HG02981 (cell line): ENCODE measurements around the gene PSMD2.

Experiments
- ATAC-seq: cut with Tn5 transposase; IDR thresholded peaks from one replicate; pipeline ENCODE4 v1.9.1; 2021; ENCODE audit warnings: mild to moderate bottlenecking, moderate library complexity; ENCODE audit not compliant: unreplicated experiment

PSMD2 gene

GRCh38 chr3:184277366-184277765 is 21.7 kb upstream of the PSMD2 start:
- ATAC-seq, result no peak

GRCh38 chr3:184282941-184283340 is 16.1 kb upstream of the PSMD2 start:
- no peak for ATAC-seq

DNA sequence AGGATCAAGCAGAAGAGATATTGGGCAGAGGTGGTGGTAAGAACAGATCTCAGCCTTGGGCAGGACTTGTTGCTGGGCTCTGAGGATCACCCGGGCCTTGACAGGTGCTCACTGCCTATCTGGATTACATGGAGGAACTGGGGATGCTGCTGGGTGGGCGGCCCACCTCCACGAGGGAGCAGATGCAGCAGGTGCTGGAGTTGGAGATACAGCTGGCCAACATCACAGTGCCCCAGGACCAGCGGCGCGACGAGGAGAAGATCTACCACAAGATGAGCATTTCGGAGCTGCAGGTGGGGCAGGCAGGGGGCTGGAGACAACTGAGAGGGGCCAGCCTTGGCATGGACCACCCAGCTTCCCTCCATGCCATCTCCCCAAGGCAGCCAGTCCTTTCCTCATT is 15.4 kb upstream of the PSMD2 start:
- ATAC-seq, result no peak

- ATAC-seq, result no peak
Measured at GRCh38 chr3:184284696-184285095, 14.3 kb upstream of the PSMD2 start.

GRCh38 chr3:184289426-184289938 is 9.6 kb upstream of the PSMD2 start:
- no peak for ATAC-seq

DNA sequence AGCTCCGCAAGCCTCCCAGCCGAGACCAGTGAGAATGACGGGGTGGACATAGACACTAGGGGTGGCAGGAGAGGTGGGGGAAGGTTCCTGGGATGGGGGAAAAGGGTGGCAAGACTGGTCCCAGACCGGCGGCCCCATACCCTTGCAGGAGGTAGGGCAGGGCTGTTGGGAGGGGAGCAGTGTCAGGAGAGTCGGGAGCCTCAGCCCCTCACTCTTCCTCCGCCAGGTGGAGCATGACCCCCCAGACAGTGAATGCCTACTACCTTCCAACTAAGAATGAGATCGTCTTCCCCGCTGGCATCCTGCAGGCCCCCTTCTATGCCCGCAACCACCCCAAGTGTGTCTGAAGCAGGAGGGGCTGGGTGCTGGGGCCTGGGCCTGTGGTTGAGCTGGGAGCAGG is 8.7 kb upstream of the PSMD2 start:
- ATAC-seq, result no peak

GRCh38 chr3:184291044-184291737 is 7.8 kb upstream of the PSMD2 start:
- no peak for ATAC-seq

- no peak for ATAC-seq
Measured at GRCh38 chr3:184291738-184292445, 7.1 kb upstream of the PSMD2 start.

DNA sequence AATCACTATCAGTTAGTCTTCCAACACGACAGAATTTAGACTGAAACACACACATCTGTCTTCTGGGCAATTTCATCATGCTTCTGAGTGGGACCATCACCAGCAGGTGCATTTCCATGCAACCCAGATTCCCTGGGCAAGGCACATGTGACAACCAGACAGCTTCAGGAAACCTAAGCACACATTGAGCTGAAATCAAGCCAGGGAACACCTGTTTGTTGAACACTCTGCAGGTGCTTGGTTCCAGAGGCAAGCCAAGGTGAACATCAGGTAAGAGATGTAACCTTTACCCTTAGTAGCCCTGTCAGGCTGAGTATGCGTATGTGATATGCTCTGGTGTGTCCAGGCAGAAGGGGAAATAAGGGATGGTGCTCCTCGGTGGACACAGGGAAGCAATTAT is 3.3 kb upstream of the PSMD2 start:
- ATAC-seq, result no peak

DNA sequence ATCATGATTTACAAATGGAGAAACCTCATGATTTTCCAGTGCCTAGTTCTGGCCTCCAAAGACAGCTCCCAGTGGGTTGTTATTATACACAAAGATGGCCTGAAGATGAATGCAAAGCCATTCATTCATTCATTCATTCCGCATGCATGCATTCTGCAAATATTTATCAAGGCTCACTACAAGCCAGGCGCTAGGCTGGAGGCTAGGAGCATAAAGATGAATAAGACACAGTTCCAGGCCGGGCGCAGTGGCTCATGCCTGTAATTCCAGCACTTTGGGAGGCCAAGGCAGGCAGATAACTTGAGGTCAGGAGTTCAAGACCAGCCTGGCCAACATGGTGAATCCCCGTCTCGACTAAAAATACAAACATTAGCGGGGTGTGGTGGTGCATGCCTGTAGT is 2.4 kb upstream of the PSMD2 start:
- ATAC-seq, result no peak

GRCh38 chr3:184299488-184300377 is 692 bp downstream of the PSMD2 start:
- no peak for ATAC-seq

GRCh38 chr3:184300378-184300720 is 1.3 kb downstream of the PSMD2 start:
- no peak for ATAC-seq

GRCh38 chr3:184305577-184305976 is 6.5 kb downstream of the PSMD2 start:
- no peak for ATAC-seq

DNA sequence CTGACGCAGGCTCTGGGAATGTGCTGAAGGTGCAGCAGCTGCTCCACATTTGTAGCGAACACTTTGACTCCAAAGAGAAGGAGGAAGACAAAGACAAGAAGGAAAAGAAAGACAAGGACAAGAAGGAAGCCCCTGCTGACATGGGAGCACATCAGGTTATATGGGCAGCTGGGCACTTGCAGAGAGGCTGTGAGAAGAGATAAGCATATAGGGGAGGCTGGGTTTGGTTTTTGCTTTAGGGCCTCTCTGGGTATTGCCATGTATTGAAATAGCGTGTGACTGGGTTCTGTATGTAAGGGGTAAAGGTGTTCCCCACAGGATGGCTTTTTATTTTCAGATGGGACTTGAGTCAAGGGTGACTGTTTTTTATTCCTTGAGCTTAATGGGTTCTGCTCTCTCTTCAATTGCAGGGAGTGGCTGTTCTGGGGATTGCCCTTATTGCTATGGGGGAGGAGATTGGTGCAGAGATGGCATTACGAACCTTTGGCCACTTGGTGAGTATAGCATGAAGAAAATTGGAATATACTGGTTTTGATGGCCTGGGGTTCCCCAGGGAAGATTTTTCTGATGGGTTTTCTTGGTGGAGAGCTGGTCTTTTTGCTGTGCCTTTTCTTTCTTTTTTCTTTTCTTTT is 7.4 kb downstream of the PSMD2 start:
- no peak for ATAC-seq

GRCh38 chr3:184307915-184308314 is 8.9 kb downstream of the PSMD2 start:
- ATAC-seq, result no peak

DNA sequence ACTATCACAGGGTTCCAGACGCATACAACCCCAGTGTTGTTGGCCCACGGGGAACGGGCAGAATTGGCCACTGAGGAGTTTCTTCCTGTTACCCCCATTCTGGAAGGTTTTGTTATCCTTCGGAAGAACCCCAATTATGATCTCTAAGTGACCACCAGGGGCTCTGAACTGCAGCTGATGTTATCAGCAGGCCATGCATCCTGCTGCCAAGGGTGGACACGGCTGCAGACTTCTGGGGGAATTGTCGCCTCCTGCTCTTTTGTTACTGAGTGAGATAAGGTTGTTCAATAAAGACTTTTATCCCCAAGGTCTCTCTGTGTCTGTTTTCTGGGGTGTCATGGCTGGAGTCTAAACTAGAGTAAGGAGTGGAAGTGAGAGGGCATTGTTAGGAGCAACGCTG is 9.7 kb downstream of the PSMD2 start:
- ATAC-seq, result no peak

GRCh38 chr3:184311633-184312032 is 12.6 kb downstream of the PSMD2 start:
- ATAC-seq, result no peak

GRCh38 chr3:184314363-184314699 is 15.3 kb downstream of the PSMD2 start, which contains the start of gene EIF4G1:
TSS of gene EIF4G1 (plus strand) at chr3:184314606. CDS start at chr3:184315797, 1,191 bp downstream.
- peak; percentile 79 for ATAC-seq

DNA sequence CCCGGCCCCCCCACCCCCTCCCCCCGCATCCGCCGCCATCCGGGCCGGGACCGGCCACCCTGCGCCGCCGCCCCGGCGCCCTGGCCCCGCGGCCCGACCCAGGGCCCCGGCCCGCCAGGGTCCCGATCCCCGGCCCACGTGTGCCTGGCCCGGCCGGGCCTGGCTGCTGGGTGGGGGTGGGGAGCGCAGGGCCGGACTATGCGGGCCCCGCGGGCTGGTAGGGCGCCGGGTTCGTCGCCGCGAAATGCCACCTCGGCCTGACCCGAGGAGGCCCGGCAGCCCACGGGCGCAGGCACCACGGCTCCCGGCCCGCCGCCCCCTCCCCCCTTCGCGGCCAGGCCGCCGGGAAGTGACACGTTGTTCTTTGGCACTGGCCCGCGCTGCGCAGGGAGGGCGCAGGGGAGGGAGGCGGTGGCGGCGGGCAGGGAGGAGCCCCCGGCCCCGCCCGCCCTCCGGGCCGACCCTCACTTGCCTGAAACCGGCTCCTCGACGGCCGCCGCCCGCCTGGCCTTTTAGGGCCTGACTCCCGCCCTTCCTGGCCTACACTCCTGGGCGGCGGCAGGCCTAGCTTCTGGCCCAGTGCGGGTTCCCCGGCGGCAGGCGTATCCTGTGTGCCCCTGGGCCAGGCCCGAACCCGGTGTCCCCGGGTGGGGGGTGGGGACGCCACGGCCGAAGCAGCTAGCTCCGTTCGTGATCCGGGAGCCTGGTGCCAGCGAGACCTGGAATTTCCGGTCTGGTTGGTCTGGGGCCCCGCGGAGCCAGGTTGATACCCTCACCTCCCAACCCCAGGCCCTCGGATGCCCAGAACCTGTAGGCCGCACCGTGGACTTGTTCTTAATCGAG is 15.9 kb downstream of the PSMD2 start:
- ATAC-seq, result peak; percentile 60

- peak; percentile 0 for ATAC-seq
Measured at GRCh38 chr3:184315543-184315867, 16.5 kb downstream of the PSMD2 start.
